ENCODE results near the gene SAE1. TPM values are rescaled to one million over a fixed set of nuclear protein-coding genes. Genes with fewer than 3 reads are reported as not detected.

The SAE1 gene
- total and polyA plus RNA-seq, 10 of the 15 experiments (the other 5 are each of a cell fraction or from before 2014, with no cell fraction given) = 62.0 to 246 (median 148) TPM

GRCh38 chr19:47226426-47227351, 96.1 kb downstream of the SAE1 start (continued):
- TF ChIP-seq ZNF217 (IDR thresholded peaks at IDR 0.05) = no peak
- no peak for TF ChIP-seq ZNF24 (IDR thresholded peaks at IDR 0.05)
- TF ChIP-seq IKZF2 (IDR thresholded peaks at IDR 0.05) = peak; percentile 80 to 93; a peak in 3 of 4 replicates
- no peak for TF ChIP-seq HCFC1 (IDR thresholded peaks at IDR 0.05; ENCODE audit: low read length)
- peak; percentile 13; the same call in 1 of the 2 replicates for TF ChIP-seq SMARCA5 (IDR thresholded peaks at IDR 0.05)
- TF ChIP-seq, protein P1, sequence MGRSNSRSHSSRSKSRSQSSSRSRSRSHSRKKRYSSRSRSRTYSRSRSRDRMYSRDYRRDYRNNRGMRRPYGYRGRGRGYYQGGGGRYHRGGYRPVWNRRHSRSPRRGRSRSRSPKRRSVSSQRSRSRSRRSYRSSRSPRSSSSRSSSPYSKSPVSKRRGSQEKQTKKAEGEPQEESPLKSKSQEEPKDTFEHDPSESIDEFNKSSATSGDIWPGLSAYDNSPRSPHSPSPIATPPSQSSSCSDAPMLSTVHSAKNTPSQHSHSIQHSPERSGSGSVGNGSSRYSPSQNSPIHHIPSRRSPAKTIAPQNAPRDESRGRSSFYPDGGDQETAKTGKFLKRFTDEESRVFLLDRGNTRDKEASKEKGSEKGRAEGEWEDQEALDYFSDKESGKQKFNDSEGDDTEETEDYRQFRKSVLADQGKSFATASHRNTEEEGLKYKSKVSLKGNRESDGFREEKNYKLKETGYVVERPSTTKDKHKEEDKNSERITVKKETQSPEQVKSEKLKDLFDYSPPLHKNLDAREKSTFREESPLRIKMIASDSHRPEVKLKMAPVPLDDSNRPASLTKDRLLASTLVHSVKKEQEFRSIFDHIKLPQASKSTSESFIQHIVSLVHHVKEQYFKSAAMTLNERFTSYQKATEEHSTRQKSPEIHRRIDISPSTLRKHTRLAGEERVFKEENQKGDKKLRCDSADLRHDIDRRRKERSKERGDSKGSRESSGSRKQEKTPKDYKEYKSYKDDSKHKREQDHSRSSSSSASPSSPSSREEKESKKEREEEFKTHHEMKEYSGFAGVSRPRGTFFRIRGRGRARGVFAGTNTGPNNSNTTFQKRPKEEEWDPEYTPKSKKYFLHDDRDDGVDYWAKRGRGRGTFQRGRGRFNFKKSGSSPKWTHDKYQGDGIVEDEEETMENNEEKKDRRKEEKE (IDR thresholded peaks at IDR 0.05) = no peak
- no peak for TF ChIP-seq SUPT20H (IDR thresholded peaks at IDR 0.05; ENCODE audit: borderline replicate concordance, control insufficient read depth, low read depth, low read length)
- TF ChIP-seq, protein P2, sequence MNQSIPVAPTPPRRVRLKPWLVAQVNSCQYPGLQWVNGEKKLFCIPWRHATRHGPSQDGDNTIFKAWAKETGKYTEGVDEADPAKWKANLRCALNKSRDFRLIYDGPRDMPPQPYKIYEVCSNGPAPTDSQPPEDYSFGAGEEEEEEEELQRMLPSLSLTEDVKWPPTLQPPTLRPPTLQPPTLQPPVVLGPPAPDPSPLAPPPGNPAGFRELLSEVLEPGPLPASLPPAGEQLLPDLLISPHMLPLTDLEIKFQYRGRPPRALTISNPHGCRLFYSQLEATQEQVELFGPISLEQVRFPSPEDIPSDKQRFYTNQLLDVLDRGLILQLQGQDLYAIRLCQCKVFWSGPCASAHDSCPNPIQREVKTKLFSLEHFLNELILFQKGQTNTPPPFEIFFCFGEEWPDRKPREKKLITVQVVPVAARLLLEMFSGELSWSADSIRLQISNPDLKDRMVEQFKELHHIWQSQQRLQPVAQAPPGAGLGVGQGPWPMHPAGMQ (IDR thresholded peaks at IDR 0.05; ENCODE audit: borderline replicate concordance) = peak; percentile 32; the same call in 1 of the 2 replicates
- no peak for TF ChIP-seq SRF (IDR thresholded peaks at IDR 0.05; ENCODE audit: low read depth in 2 of 2, low read length in 2 of 2)
- TF ChIP-seq, protein P3, sequence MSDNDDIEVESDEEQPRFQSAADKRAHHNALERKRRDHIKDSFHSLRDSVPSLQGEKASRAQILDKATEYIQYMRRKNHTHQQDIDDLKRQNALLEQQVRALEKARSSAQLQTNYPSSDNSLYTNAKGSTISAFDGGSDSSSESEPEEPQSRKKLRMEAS (IDR thresholded peaks at IDR 0.05; ENCODE audit: low read depth, low read length) = 0 out of 2 replicates have a peak, but pooled peaks have one; percentile 13
- 0 out of 2 replicates have a peak, but pooled peaks have one; percentile 11 for TF ChIP-seq RCOR1 (conservative IDR thresholded peaks at IDR 0.05; ENCODE audit: low read depth, low read length)
- TF ChIP-seq RFX5 (IDR thresholded peaks at IDR 0.05; ENCODE audit: low read depth, low read length) = no peak
- no peak for TF ChIP-seq MYC (IDR thresholded peaks at IDR 0.05; ENCODE audit: insufficient read depth, insufficient read length, insufficient replicate concordance, low read length, severe bottlenecking)
- peak; percentile 31; the same call in 1 of the 2 replicates for TF ChIP-seq MTA2 (IDR thresholded peaks at IDR 0.05; ENCODE audit: low read depth)
- TF ChIP-seq TARDBP (IDR thresholded peaks at IDR 0.05; ENCODE audit: borderline replicate concordance) = no peak
- TF ChIP-seq KLF5 (IDR thresholded peaks at IDR 0.05; ENCODE audit: partially characterized antibody) = no peak
- TF ChIP-seq RBBP5 (conservative IDR thresholded peaks at IDR 0.05) = no peak

Data from GM12878 (cell line).